H1 (cell line): ENCODE results near the gene RHO. TPM values are rescaled to one million over a fixed set of nuclear protein-coding genes. Genes with fewer than 3 reads are reported as not detected.

Experiments used
- CTCF ChIA-PET: fragments of 300-600 bp; sonication (Branson Sonifier 250); formaldehyde crosslinking; loops from one replicate; lab custom pipeline; 2021; ENCODE audit not compliant: partially characterized antibody; lab: Charles Lee
- POLR2A ChIA-PET: fragments of 300-600 bp; sonication (Branson Sonifier 250); formaldehyde crosslinking; loops from one replicate; lab custom pipeline; 2021; ENCODE audit warnings: inconsistent platforms; ENCODE audit not compliant: partially characterized antibody; lab: Charles Lee
- DNase-seq, 2 experiments: peaks; one replicate each; pipeline versions ENCODE4 v3.0.0 to v3.0.0-alpha.2; 2010 to 2022; ENCODE audit warnings: low spot score in 2 of 2, low read depth in 1 of 2, mixed read lengths in 1 of 2
- FAIRE-seq: peaks from 2 replicates; lab custom pipeline; 2011; peaks lifted over from hg19 to GRCh38; lab: Jason Lieb, UNC
- H2AFZ ChIP-seq: 2 replicates; pipeline ENCODE4 v1.8.1; 2012; ENCODE audit warnings: low read length, inconsistent platforms
- H2AK5ac ChIP-seq: 2 replicates; pipeline ENCODE4 v1.6.1; 2013; ENCODE audit warnings: low read depth, low read length
- H2BK120ac ChIP-seq: replicated peaks from 2 replicates; pipeline ENCODE3; 2013; ENCODE audit warnings: low read depth, low read length, inconsistent platforms
- H2BK12ac ChIP-seq: 2 replicates; pipeline ENCODE4 v1.6.1; 2013; ENCODE audit warnings: low read depth, low read length
- H2BK15ac ChIP-seq: 2 replicates; pipeline ENCODE4 v1.6.1; 2013; ENCODE audit warnings: low read length
- H2BK20ac ChIP-seq: 2 replicates; pipeline ENCODE4 v1.6.1; 2013; ENCODE audit warnings: low read length
- H2BK5ac ChIP-seq: 2 replicates; pipeline ENCODE4 v1.6.1; 2013; ENCODE audit warnings: low read depth, low read length
- H3K14ac ChIP-seq: 2 replicates; pipeline ENCODE4 v1.6.1; 2013; ENCODE audit warnings: inconsistent platforms; ENCODE audit not compliant: insufficient read length
- H3K18ac ChIP-seq: 2 replicates; pipeline ENCODE4 v1.6.1; 2013; ENCODE audit warnings: low read length; ENCODE audit errors: extremely low read depth
- H3K23ac ChIP-seq: 2 replicates; pipeline ENCODE4 v1.6.1; 2013; ENCODE audit warnings: inconsistent platforms; ENCODE audit not compliant: insufficient read length
- H3K23me2 ChIP-seq: 2 replicates; pipeline ENCODE4 v1.6.1; 2013; ENCODE audit warnings: low read depth, low read length
- H3K27ac ChIP-seq: 2 replicates; pipeline ENCODE4 v1.6.1; 2011; ENCODE audit warnings: low read depth, low read length, inconsistent platforms
- H3K27me3 ChIP-seq, 4 experiments: replicated peaks in 1 of 4; 1 replicate in 1 of 4; 2 replicates in 3 of 4; pipeline versions ENCODE4 v1.6.1 to v1.8.1; 2011 to 2013; ENCODE audit warnings: low read length in 3 of 4, mild to moderate bottlenecking in 3 of 4, inconsistent platforms in 2 of 4, mixed read lengths in 2 of 4, moderate library complexity in 1 of 4; ENCODE audit not compliant: control insufficient read depth in 3 of 4, insufficient read depth in 3 of 4; ENCODE audit errors: extremely low read depth in 1 of 4
- H3K36me3 ChIP-seq, 4 experiments: 2 replicates each; pipeline versions ENCODE4 v1.6.1 to v1.8.1; 2011 to 2013; ENCODE audit warnings: mild to moderate bottlenecking in 4 of 4, low read length in 3 of 4, moderate library complexity in 2 of 4, control low read depth in 1 of 4, inconsistent platforms in 1 of 4; ENCODE audit not compliant: insufficient read depth in 4 of 4, control insufficient read depth in 2 of 4
- H3K4ac ChIP-seq: replicated peaks from 2 replicates; pipeline ENCODE3; 2013; ENCODE audit warnings: low read length, low read depth, mixed read lengths, inconsistent platforms; ENCODE audit not compliant: insufficient read length
- H3K4me1 ChIP-seq, 4 experiments: replicated peaks in 1 of 4; 1 replicate in 1 of 4; 2 replicates in 3 of 4; pipeline versions ENCODE4 v1.6.1 to v1.8.1; 2011 to 2013; ENCODE audit warnings: low read length in 3 of 4, inconsistent platforms in 2 of 4, mixed read lengths in 1 of 4; ENCODE audit not compliant: insufficient read depth in 4 of 4, control insufficient read depth in 3 of 4
- H3K4me2 ChIP-seq, 2 experiments: 2 replicates each; pipeline versions ENCODE4 v1.6.1 to v1.8.1; 2011 to 2013; ENCODE audit warnings: low read depth in 2 of 2, low read length in 2 of 2, control low read depth in 1 of 2, inconsistent platforms in 1 of 2, mild to moderate bottlenecking in 1 of 2; ENCODE audit not compliant: insufficient read depth in 1 of 2
- H3K4me3 ChIP-seq, 4 experiments: fragments of 200-600, 300-600 bp in 1 of 4; sonication (generic), shearing (Covaris generic), sonication (Bioruptor Twin) in 1 of 4; 2 replicates each; pipeline versions ENCODE4 v1.5.1 to v1.8.1; 2011 to 2016; ENCODE audit warnings: low read length in 4 of 4, low read depth in 3 of 4, control low read depth in 2 of 4, inconsistent platforms in 2 of 4, mild to moderate bottlenecking in 2 of 4, mixed read lengths in 1 of 4, moderate library complexity in 1 of 4; ENCODE audit not compliant: insufficient read depth in 2 of 4; ENCODE audit errors: extremely low read depth in 1 of 4
- H3K56ac ChIP-seq: replicated peaks from 2 replicates; pipeline ENCODE3; 2013; ENCODE audit warnings: low read depth, mild to moderate bottlenecking, mixed read lengths, low read length, inconsistent platforms; ENCODE audit not compliant: insufficient read length
- H3K79me1 ChIP-seq: 2 replicates; pipeline ENCODE4 v1.6.1; 2013; ENCODE audit warnings: low read depth, low read length, control low read depth
- H3K79me2 ChIP-seq, 2 experiments: 2 replicates each; pipeline versions ENCODE4 v1.6.1 to v1.8.1; 2012 to 2013; ENCODE audit warnings: low read length in 2 of 2, mild to moderate bottlenecking in 2 of 2, inconsistent platforms in 1 of 2; ENCODE audit not compliant: insufficient read depth in 2 of 2, control insufficient read depth in 1 of 2
- H3K9ac ChIP-seq, 4 experiments: replicated peaks in 1 of 4; 1 replicate in 1 of 4; 2 replicates in 3 of 4; pipeline versions ENCODE4 v1.6.1 to v1.8.1; 2011 to 2013; ENCODE audit warnings: low read depth in 3 of 4, low read length in 3 of 4, control low read depth in 2 of 4, mild to moderate bottlenecking in 2 of 4, moderate library complexity in 2 of 4, inconsistent platforms in 1 of 4; ENCODE audit errors: extremely low read depth in 1 of 4
- H3K9me3 ChIP-seq, 2 experiments: 2 replicates each; pipeline versions ENCODE4 v1.6.1 to v1.8.1; 2012 to 2013; ENCODE audit warnings: mild to moderate bottlenecking in 2 of 2, moderate library complexity in 2 of 2, control low read depth in 1 of 2, inconsistent platforms in 1 of 2, low read depth in 1 of 2, low read length in 1 of 2, mixed read lengths in 1 of 2; ENCODE audit not compliant: insufficient read depth in 2 of 2
- H4K20me1 ChIP-seq, 2 experiments: replicated peaks in 1 of 2; 2 replicates each; pipeline versions ENCODE3 to v1.8.1; 2011 to 2013; ENCODE audit warnings: inconsistent platforms in 2 of 2, low read length in 2 of 2, mild to moderate bottlenecking in 1 of 2; ENCODE audit not compliant: insufficient read depth in 2 of 2, control insufficient read depth in 1 of 2
- H4K5ac ChIP-seq: 2 replicates; pipeline ENCODE4 v1.6.1; 2013; ENCODE audit warnings: low read length, low read depth, mixed read lengths, inconsistent platforms; ENCODE audit not compliant: insufficient read length
- H4K8ac ChIP-seq: 2 replicates; pipeline ENCODE4 v1.8.0; 2013; ENCODE audit warnings: mild to moderate bottlenecking, moderate library complexity, low read length, inconsistent platforms; ENCODE audit not compliant: insufficient read depth; ENCODE audit errors: extremely low read depth
- H4K91ac ChIP-seq: replicated peaks from 2 replicates; pipeline ENCODE3; 2013; ENCODE audit warnings: low read length, mixed read lengths, inconsistent platforms; ENCODE audit not compliant: insufficient read length
- BCL11A ChIP-seq, 2 experiments: IDR thresholded peaks; one replicate each; pipeline ENCODE4 v1.6.1; 2011; ENCODE audit warnings: low read depth in 2 of 2, low read length in 2 of 2, mild to moderate bottlenecking in 2 of 2
- BRCA1 ChIP-seq: IDR thresholded peaks from 2 replicates; pipeline ENCODE4 v1.6.1; 2012; ENCODE audit warnings: low read depth, low read length, improper control_type of control experiment
- CTBP2 ChIP-seq: IDR thresholded peaks from 2 replicates; pipeline ENCODE4 v1.7.0; 2011; ENCODE audit warnings: borderline replicate concordance, mild to moderate bottlenecking, moderate library complexity, mixed read lengths, low read length; ENCODE audit not compliant: insufficient read depth, insufficient read length
- EGR1 ChIP-seq: IDR thresholded peaks from 2 replicates; pipeline ENCODE4 v1.6.1; 2011; ENCODE audit warnings: low read depth, low read length, borderline replicate concordance
- GABPA ChIP-seq: IDR thresholded peaks from 2 replicates; pipeline ENCODE4 v1.6.1; 2011; ENCODE audit warnings: mild to moderate bottlenecking, low read length, moderate library complexity, borderline replicate concordance; ENCODE audit not compliant: insufficient read depth
- GTF2F1 ChIP-seq: IDR thresholded peaks from 2 replicates; pipeline ENCODE4 v1.6.1; 2012; ENCODE audit warnings: low read depth, low read length, improper control_type of control experiment, borderline replicate concordance
- SAP30 ChIP-seq: fragments of 300-600 bp; sonication (generic); IDR thresholded peaks from 2 replicates; pipeline ENCODE4 v1.7.1; 2012; ENCODE audit warnings: low read length, moderate library complexity, mild to moderate bottlenecking, inconsistent platforms; ENCODE audit not compliant: insufficient read depth, insufficient replicate concordance
- WGBS, 2 experiments: shearing (Covaris generic) in 1 of 2; methylation state at CpG; one replicate each; pipeline versions ENCODE4 v1.1.6 to v1.1.7; 2013 to 2015; ENCODE audit warnings: low lambda C conversion rate in 2 of 2, mixed read lengths in 2 of 2, inconsistent platforms in 1 of 2, low coverage in 1 of 2, missing lambda C conversion rate in 1 of 2; ENCODE audit not compliant: insufficient replicate concordance in 2 of 2, insufficient coverage in 1 of 2, insufficient read length in 1 of 2; ENCODE audit errors: extremely low coverage in 1 of 2, missing lambda C conversion rate in 1 of 2; 5-methylcytosine and 5-hydroxymethylcytosine counted together
- polyA plus RNA-seq, 7 experiments: library from polyadenylated mRNA; depleted of rRNA in 3 of 7; stranded (reverse) in 5 of 7; unstranded in 2 of 7; fragments of >200 nt in 5 of 7; fragments of 200-250 nt in 2 of 7; gene quantifications; 1 replicate in 5 of 7; 2 replicates in 1 of 7; 4 replicates in 1 of 7; pipeline versions ENCODE4 v1.2.1 to v1.2.3, GENCODE V29; 2011 to 2013; ENCODE audit warnings: missing spikeins in 2 of 7, mixed read lengths in 2 of 7
- total RNA-seq: library from RNA; stranded (reverse); fragmentation: NEBNext Ultra II Directional; extraction: Animal tissue kit (Norgen Biotek cat#: 25700); gene quantifications from 2 replicates; pipeline ENCODE4 v1.2.1, GENCODE V29; 2021
- TF ChIP-seq, protein P1 (sequence below), 3 experiments: IDR thresholded peaks; 1 replicate in 2 of 3; 2 replicates in 1 of 3; pipeline versions ENCODE4 v1.5.1 to v1.6.1; 2011; ENCODE audit warnings: low read length in 3 of 3, mild to moderate bottlenecking in 3 of 3, inconsistent platforms in 2 of 3, low read depth in 1 of 3, moderate library complexity in 1 of 3; ENCODE audit not compliant: insufficient read depth in 1 of 3; ENCODE audit errors: control extremely low read depth in 1 of 3

Gene RHO
- total and polyA plus RNA-seq, 2 of the 8 experiments (the other 6 are each of a cell fraction or from before 2014, with no cell fraction given), result not detected

- 88% methylated on average over 16 of the region's 18 CpGs; no CpG with 5 or more reads in 1 of the 2 experiments for WGBS, 2 experiments
- Histone ChIP-seq H2BK20ac (no peak overlapping the region), H3K4me1 (peaks cover 3 to 22% (median 11%) of the 10 kb centered on the region in 4 experiments), H4K8ac (no peak overlapping the region; the same call in 1 of the 2 replicates), H3K18ac (no peak overlapping the region; the same call in 1 of the 2 replicates), H3K79me2 (no peaks in the 10 kb centered on the region), H2BK120ac (no peak overlapping the region), H3K23me2 (no peaks in the 10 kb centered on the region), H3K9ac (no peak overlapping the region), H2BK12ac (no peak overlapping the region), H3K4me3 (no peak overlapping the region), H4K20me1 (peaks cover 0 to 1% of the 10 kb centered on the region in 2 experiments), H3K36me3 (no peaks in the 10 kb centered on the region; a peak in 1 of 8 replicates), H2BK5ac (no peak overlapping the region), H3K14ac (no peak overlapping the region), H2AK5ac (no peak overlapping the region), H3K23ac (no peak overlapping the region), H3K27me3 (no peaks in the 10 kb centered on the region; a peak in 1 of 7 replicates), H3K4ac (no peak overlapping the region), H3K4me2 (no peak overlapping the region), H4K91ac (no peak overlapping the region), H3K79me1 (no peaks in the 10 kb centered on the region), H3K9me3 (no peaks in the 10 kb centered on the region), H3K27ac (no peak overlapping the region), H2AFZ (no peak overlapping the region), H2BK15ac (no peak overlapping the region), H3K56ac (no peak overlapping the region), H4K5ac (no peak overlapping the region)
- ChIA-PET POLR2A (interaction anchor here (0.7 kb wide), 1 partner anchor 14 kb away, joined by 4 read pairs; no protein-coding TSS in a partner anchor), CTCF (interaction anchor here (0.9 to 11.3 kb wide), 6 partner anchors 10 to 169 kb away, joined by 3 to 93 read pairs (median 8); no protein-coding TSS in a partner anchor)
- DNase-seq (no peak), FAIRE-seq (no peak)
- TF ChIP-seq EGR1 (no peak), SAP30 (no peak), BRCA1 (no peak), BCL11A (IDR thresholded peaks at IDR 0.05; ENCODE audit: low read depth in 2 of 2, low read length in 2 of 2) (no peak), GTF2F1 (no peak), CTBP2 (no peak), GABPA (no peak)
- TF ChIP-seq, protein P1, sequence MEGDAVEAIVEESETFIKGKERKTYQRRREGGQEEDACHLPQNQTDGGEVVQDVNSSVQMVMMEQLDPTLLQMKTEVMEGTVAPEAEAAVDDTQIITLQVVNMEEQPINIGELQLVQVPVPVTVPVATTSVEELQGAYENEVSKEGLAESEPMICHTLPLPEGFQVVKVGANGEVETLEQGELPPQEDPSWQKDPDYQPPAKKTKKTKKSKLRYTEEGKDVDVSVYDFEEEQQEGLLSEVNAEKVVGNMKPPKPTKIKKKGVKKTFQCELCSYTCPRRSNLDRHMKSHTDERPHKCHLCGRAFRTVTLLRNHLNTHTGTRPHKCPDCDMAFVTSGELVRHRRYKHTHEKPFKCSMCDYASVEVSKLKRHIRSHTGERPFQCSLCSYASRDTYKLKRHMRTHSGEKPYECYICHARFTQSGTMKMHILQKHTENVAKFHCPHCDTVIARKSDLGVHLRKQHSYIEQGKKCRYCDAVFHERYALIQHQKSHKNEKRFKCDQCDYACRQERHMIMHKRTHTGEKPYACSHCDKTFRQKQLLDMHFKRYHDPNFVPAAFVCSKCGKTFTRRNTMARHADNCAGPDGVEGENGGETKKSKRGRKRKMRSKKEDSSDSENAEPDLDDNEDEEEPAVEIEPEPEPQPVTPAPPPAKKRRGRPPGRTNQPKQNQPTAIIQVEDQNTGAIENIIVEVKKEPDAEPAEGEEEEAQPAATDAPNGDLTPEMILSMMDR (IDR thresholded peaks at IDR 0.05; ENCODE audit: control extremely low read depth in 1 of 3, insufficient read depth in 1 of 3, low read depth in 1 of 3, low read length in 3 of 3), result no peak
Measured at GRCh38 chr3:129555616-129556357, 27.3 kb downstream of the RHO start.
